Superior temporal gyrus (tissue), 1 donor: ENCODE measurements around the gene ELMO1.
"Not testable (repeated sequence)": the region's sequence is repeated elsewhere in the genome, so short reads cannot be mapped to it uniquely, and the experiment has no call there.

ENCODE experiments used
- DNase-seq: peaks from one replicate; pipeline ENCODE4 v3.0.0-alpha.2; 2016; ENCODE audit errors: extremely low spot score

ELMO1 gene

GRCh38 chr7:37193087-37193774, 255.4 kb downstream of the ELMO1 start:
- peak; percentile 63 for DNase-seq

- no peak for DNase-seq
These were observed 256.9 kb downstream of the ELMO1 start for GRCh38 chr7:37191797-37192196.

GRCh38 chr7:37187179-37187578, 261.5 kb downstream of the ELMO1 start:
- no peak for DNase-seq

GRCh38 chr7:37186753-37187152, 261.9 kb downstream of the ELMO1 start:
- DNase-seq: no peak

- DNase-seq: no peak
These were observed 267.1 kb downstream of the ELMO1 start for GRCh38 chr7:37181550-37181932.

GRCh38 chr7:37180828-37181549, 267.7 kb downstream of the ELMO1 start:
- DNase-seq: no peak

- DNase-seq: no peak
These were observed 272.6 kb downstream of the ELMO1 start for GRCh38 chr7:37176079-37176478.

- DNase-seq: no peak
These were observed 274.2 kb downstream of the ELMO1 start for GRCh38 chr7:37174460-37174859.

GRCh38 chr7:37173670-37174069, 275.0 kb downstream of the ELMO1 start:
- DNase-seq: no peak

- DNase-seq: no peak
These were observed 286.6 kb downstream of the ELMO1 start for GRCh38 chr7:37162106-37162505.

- no peak for DNase-seq
These were observed 288.0 kb downstream of the ELMO1 start for GRCh38 chr7:37160656-37161055.

- no peak for DNase-seq
These were observed 295.3 kb downstream of the ELMO1 start for GRCh38 chr7:37153376-37153775.

GRCh38 chr7:37151741-37152413, 296.8 kb downstream of the ELMO1 start:
- no peak for DNase-seq

- DNase-seq: no peak
These were observed 297.8 kb downstream of the ELMO1 start for GRCh38 chr7:37150856-37151255.

- no peak for DNase-seq
These were observed 298.5 kb downstream of the ELMO1 start for GRCh38 chr7:37150180-37150579.

- DNase-seq: no peak
These were observed 298.9 kb downstream of the ELMO1 start for GRCh38 chr7:37149773-37150124.

- peak; percentile 69 for DNase-seq
These were observed 299.5 kb downstream of the ELMO1 start for GRCh38 chr7:37149051-37149772.

- no peak for DNase-seq
These were observed 303.0 kb downstream of the ELMO1 start for GRCh38 chr7:37145682-37146081.

GRCh38 chr7:37144423-37144822, 304.2 kb downstream of the ELMO1 start:
- no peak for DNase-seq

- DNase-seq: no peak
These were observed 305.7 kb downstream of the ELMO1 start for GRCh38 chr7:37142958-37143357.

GRCh38 chr7:37141742-37142141, 306.9 kb downstream of the ELMO1 start:
- no peak for DNase-seq

- DNase-seq: not testable (repeated sequence)
These were observed 314.8 kb downstream of the ELMO1 start for GRCh38 chr7:37133902-37134301.
